ENCODE data around the gene EYS.

EYS gene

DNA sequence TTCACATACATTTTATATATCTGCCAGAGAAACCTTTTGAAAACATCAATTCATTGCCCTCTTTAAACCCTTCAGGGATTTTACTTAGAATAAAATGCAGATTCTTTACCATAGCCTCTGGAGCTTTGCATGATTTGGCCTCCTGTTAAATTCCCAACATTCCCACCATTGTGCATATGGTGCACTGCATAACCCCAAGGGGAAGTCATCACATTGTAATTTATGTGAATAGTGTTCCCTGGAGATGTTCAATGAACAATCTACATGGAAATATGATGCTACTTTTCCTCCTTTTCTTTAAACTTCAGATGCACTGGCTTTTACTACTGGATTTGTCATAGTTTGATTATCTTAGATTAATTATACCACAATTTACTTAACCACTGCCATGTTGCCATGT, 1976.7 kb downstream of the EYS start:
- TF ChIP-seq, protein P1, sequence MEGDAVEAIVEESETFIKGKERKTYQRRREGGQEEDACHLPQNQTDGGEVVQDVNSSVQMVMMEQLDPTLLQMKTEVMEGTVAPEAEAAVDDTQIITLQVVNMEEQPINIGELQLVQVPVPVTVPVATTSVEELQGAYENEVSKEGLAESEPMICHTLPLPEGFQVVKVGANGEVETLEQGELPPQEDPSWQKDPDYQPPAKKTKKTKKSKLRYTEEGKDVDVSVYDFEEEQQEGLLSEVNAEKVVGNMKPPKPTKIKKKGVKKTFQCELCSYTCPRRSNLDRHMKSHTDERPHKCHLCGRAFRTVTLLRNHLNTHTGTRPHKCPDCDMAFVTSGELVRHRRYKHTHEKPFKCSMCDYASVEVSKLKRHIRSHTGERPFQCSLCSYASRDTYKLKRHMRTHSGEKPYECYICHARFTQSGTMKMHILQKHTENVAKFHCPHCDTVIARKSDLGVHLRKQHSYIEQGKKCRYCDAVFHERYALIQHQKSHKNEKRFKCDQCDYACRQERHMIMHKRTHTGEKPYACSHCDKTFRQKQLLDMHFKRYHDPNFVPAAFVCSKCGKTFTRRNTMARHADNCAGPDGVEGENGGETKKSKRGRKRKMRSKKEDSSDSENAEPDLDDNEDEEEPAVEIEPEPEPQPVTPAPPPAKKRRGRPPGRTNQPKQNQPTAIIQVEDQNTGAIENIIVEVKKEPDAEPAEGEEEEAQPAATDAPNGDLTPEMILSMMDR (IDR thresholded peaks at IDR 0.05; ENCODE audit: extremely low read depth, missing control alignments), result no peak

DNA sequence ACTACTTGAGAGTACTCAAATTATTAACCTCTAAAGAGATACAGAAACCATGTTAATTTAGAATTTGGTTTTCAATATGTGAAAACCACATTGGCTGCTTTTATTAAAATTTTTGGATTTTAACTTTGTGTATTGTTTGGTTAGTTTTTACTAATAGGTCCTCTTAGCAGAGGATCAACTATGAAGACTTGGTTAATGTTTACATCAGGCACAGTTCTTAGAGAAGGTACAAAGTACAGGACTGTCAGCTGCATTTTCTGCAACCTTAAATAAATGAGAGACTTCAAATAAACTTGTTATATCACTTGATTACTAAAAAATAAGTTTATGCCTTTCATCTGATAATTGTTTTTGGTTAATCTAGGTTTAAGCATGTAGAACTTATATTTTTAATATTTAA, 1982.3 kb downstream of the EYS start:
- TF ChIP-seq, protein P1 (IDR thresholded peaks at IDR 0.05; ENCODE audit: extremely low read depth, missing control alignments), result no peak
- DNase-seq (ENCODE audit: low spot score), result no peak

More for the DNA sequence above, 1976.7 kb downstream of the EYS start:
- no peak for DNase-seq (ENCODE audit: low spot score)

DNA sequence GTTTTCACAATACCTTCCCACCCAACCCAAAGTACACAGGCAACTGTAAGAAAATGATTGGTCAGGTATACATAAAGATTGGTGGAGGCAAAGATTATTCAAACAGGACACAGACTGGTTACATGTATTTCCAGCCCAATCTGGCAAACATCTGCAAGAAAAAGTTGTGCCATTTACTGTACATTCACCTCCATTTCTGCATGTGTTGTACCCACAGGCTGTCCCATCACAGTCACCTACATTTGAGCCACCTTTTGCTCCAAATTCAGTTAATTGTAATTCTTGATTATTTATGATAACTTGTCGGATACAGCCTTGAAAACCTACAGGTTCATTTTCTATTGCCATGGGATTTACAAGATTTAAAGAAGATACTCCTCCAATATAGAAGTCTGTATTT, 1985.8 kb downstream of the EYS start:
- DNase-seq (ENCODE audit: low spot score), result no peak
- TF ChIP-seq, protein P1 (IDR thresholded peaks at IDR 0.05; ENCODE audit: extremely low read depth, missing control alignments), result no peak

DNA sequence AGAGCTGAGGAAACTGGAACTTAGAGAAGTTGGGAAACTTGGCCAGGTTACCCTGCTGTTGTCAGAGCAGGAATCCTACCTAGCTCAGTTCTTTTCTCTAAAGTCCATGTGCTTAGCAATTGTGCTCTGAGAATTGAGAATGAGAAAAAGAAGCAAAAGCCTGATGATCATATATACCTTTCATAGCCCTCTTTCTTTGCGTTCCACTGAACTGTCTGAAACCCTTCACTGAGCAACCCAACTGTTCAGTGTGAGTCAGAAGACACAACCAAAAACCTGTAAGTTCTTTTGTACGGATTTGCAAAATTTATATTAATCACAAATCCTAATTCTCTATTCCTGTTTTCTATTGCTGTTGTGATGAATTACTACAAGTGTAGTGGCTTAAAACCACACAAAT, 1990.9 kb downstream of the EYS start:
- DNase-seq (ENCODE audit: low spot score), result no peak
- TF ChIP-seq, protein P1 (IDR thresholded peaks at IDR 0.05; ENCODE audit: extremely low read depth, missing control alignments), result no peak

DNA sequence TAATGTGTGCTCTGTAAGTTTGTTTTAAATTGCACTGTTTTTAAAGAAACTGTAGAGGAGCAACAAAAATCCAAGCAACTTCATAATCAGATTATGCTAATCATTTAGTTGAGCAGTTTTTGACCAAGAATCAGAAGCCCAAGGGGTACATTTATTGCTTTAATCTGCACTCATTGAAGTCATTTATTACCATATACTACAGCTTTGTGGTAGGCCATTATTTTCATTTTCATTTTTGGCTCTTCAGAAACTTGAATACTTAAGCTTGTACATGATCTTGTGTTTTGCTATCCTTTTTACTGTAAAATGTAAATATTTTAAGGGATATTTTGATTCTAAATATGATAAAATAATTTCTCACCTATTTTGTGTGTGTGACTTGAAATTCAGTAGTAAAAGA, 1992.9 kb downstream of the EYS start:
- TF ChIP-seq, protein P1 (IDR thresholded peaks at IDR 0.05; ENCODE audit: extremely low read depth, missing control alignments), result no peak
- DNase-seq (ENCODE audit: low spot score), result no peak

DNA sequence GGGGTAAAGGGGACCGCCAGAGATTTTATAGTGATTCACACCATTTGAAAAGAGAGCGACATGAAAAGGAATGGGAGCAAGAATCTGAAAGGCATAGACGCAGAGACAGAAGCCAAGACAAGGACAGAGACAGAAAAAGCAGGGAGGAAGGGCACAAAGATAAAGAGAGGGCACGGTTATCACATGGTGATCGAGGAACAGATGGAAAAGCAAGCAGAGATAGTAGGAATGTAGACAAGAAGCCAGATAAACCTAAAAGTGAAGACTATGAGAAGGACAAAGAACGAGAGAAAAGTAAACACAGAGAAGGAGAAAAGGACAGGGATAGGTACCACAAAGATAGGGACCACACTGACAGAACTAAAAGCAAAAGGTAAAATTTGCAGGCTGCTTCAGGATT, 1993.7 kb downstream of the EYS start:
- DNase-seq (ENCODE audit: low spot score), result no peak
- TF ChIP-seq, protein P1 (IDR thresholded peaks at IDR 0.05; ENCODE audit: extremely low read depth, missing control alignments), result no peak

DNA sequence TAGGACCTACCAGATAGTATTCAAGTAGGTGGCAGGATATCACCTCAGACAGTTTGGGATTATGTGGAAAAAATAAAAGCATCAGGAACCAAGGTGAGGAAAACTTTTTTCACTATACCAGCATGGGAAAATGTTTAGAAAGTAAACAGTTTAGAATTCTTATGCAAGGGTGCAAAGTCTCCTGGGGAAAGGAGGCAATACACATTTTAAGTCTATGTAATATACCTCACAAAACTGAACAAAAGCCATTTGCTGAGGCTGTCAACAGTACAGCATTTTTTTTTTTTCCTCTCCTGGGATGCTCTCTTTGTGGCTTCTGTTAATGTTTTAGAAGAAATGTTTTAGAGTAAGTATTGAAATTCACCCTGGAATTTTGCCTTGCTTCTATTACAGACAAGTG, 1997.9 kb downstream of the EYS start:
- TF ChIP-seq, protein P1 (IDR thresholded peaks at IDR 0.05; ENCODE audit: extremely low read depth, missing control alignments), result no peak
- no peak for DNase-seq (ENCODE audit: low spot score)

Data from GM20000 (cell line).